Ishikawa (cell line): ENCODE data around the gene SIGLEC9.

Experiments used
- CEBPB ChIP-seq: IDR thresholded peaks from 2 replicates; pipeline ENCODE4 v1.6.1; 2012
- EGR1 ChIP-seq: IDR thresholded peaks from 2 replicates; pipeline ENCODE4 v1.6.1; 2012
- EP300 ChIP-seq: IDR thresholded peaks from 2 replicates; pipeline ENCODE4 v1.6.1; 2012; ENCODE audit warnings: borderline replicate concordance
- TAF1 ChIP-seq: IDR thresholded peaks from 2 replicates; pipeline ENCODE4 v1.6.1; 2012; ENCODE audit warnings: low read depth, mild to moderate bottlenecking
- TCF12 ChIP-seq: IDR thresholded peaks from 2 replicates; pipeline ENCODE4 v1.6.1; 2012; ENCODE audit warnings: low read depth
- TEAD4 ChIP-seq: IDR thresholded peaks from 2 replicates; pipeline ENCODE4 v1.6.1; 2012
- TF ChIP-seq, protein P1 (sequence below): IDR thresholded peaks from 2 replicates; pipeline ENCODE4 v1.6.1; 2012; ENCODE audit warnings: low read depth, mild to moderate bottlenecking
- TF ChIP-seq, protein P2 (sequence below): IDR thresholded peaks from 2 replicates; pipeline ENCODE4 v1.6.1; 2012
- TF ChIP-seq, protein P3 (sequence below): IDR thresholded peaks from 2 replicates; pipeline ENCODE4 v1.6.1; 2012

DNA sequence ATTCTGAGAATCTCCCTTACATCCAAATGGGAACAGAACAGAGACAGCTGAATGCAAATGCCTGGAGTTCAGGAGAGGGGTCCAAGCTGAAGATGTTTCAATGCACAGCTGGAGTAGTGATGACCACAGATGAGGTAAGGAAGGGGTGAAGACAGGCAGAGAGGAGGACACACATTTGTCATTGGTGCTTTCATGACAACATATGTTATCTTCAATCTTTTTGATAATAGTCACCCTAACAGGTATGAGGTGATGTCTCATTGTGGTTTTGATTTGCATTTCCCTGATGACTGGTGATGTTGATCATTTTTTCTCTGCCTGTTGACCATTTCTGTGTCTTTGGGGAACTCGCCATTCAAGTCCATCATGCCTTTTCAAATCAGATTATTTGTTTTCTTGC is 36.6 kb downstream of the SIGLEC9 start:
- TF ChIP-seq, protein P1, sequence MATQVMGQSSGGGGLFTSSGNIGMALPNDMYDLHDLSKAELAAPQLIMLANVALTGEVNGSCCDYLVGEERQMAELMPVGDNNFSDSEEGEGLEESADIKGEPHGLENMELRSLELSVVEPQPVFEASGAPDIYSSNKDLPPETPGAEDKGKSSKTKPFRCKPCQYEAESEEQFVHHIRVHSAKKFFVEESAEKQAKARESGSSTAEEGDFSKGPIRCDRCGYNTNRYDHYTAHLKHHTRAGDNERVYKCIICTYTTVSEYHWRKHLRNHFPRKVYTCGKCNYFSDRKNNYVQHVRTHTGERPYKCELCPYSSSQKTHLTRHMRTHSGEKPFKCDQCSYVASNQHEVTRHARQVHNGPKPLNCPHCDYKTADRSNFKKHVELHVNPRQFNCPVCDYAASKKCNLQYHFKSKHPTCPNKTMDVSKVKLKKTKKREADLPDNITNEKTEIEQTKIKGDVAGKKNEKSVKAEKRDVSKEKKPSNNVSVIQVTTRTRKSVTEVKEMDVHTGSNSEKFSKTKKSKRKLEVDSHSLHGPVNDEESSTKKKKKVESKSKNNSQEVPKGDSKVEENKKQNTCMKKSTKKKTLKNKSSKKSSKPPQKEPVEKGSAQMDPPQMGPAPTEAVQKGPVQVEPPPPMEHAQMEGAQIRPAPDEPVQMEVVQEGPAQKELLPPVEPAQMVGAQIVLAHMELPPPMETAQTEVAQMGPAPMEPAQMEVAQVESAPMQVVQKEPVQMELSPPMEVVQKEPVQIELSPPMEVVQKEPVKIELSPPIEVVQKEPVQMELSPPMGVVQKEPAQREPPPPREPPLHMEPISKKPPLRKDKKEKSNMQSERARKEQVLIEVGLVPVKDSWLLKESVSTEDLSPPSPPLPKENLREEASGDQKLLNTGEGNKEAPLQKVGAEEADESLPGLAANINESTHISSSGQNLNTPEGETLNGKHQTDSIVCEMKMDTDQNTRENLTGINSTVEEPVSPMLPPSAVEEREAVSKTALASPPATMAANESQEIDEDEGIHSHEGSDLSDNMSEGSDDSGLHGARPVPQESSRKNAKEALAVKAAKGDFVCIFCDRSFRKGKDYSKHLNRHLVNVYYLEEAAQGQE: no peak
- TF ChIP-seq CEBPB (no peak), EGR1 (no peak), EP300 (no peak), TAF1 (no peak), TCF12 (no peak), TEAD4 (no peak)
- TF ChIP-seq, protein P2, sequence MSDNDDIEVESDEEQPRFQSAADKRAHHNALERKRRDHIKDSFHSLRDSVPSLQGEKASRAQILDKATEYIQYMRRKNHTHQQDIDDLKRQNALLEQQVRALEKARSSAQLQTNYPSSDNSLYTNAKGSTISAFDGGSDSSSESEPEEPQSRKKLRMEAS: no peak
- TF ChIP-seq, protein P3, sequence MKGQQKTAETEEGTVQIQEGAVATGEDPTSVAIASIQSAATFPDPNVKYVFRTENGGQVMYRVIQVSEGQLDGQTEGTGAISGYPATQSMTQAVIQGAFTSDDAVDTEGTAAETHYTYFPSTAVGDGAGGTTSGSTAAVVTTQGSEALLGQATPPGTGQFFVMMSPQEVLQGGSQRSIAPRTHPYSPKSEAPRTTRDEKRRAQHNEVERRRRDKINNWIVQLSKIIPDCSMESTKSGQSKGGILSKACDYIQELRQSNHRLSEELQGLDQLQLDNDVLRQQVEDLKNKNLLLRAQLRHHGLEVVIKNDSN: no peak
